ENCODE data around the gene URB2.

The URB2 gene

DNA sequence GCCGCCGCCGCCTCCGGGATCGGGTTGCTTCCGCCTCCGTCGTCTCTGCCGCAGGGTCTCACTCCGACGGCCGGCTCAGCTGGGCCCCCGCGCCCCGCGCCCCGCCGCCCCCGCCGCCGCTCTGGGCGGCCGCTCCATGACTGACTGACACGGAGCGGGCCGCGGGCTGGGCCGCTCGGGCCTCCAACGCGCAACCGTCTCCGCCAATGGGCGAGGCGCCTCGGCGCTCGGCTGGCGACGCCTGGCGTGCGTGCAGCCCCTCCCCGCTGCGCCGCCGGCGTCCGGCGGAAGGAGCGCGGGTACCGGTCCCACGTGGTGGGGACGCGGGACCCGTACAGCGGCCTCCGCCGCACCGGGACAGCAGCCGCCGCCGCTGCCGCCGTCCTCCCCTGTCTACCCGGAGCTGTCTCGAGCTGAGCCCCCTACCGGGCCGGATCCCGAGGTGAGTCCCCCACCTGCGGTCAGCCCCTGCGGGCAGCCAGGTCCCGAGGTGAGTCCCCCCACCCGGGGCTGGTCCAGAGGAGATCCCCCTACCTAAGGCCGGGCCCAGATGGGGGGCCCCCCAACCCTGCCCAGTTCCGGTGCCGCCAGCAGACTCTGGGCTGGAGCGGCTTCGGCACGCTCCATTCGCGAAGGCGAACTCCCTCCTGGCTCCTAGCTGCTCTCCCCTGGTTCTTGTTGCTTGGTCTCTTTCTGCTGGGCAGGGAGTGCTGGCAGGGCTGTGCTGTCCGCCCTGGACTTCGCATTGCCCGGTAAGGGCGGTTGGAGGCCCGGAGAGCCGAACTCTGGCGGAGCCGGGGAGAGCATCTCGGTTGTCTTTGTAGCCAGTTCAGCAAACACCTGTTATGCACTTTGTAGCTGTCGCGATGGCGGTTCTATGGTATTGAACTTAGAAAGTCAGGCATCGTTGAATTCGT, at the start of gene URB2, which contains the start of gene TAF5L:
Gene URB2 (plus strand): TSS at position 333 of the 917 bp plus-strand sequence. CDS start 1,387 bp downstream, outside the sequence.
Gene TAF5L (minus strand): TSS at position 208 of the 917 bp plus-strand sequence. CDS start 11,640 bp downstream, outside the sequence.
- Histone ChIP-seq H3K36me3 (no peaks in the 10 kb centered on the region), H3K4me1 (ENCODE audit: control insufficient read depth in 1 of 2, insufficient read depth in 1 of 2, low read depth in 1 of 2, low read length in 1 of 2) (peaks cover 19 to 25% of the 10 kb centered on the region in 2 experiments), H3K27ac (peak within 1 kb of the TSS; percentile 80), H3K27me3 (no peaks in the 10 kb centered on the region), H3K4me3 (ENCODE audit: low read depth in 1 of 2, low read length in 1 of 2) (peak within 1 kb of the TSS; percentile 75 to 89), H3K9me3 (no peaks in the 10 kb centered on the region)
- TF ChIP-seq, protein P1, sequence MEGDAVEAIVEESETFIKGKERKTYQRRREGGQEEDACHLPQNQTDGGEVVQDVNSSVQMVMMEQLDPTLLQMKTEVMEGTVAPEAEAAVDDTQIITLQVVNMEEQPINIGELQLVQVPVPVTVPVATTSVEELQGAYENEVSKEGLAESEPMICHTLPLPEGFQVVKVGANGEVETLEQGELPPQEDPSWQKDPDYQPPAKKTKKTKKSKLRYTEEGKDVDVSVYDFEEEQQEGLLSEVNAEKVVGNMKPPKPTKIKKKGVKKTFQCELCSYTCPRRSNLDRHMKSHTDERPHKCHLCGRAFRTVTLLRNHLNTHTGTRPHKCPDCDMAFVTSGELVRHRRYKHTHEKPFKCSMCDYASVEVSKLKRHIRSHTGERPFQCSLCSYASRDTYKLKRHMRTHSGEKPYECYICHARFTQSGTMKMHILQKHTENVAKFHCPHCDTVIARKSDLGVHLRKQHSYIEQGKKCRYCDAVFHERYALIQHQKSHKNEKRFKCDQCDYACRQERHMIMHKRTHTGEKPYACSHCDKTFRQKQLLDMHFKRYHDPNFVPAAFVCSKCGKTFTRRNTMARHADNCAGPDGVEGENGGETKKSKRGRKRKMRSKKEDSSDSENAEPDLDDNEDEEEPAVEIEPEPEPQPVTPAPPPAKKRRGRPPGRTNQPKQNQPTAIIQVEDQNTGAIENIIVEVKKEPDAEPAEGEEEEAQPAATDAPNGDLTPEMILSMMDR (IDR thresholded peaks at IDR 0.05) = no peak

DNA sequence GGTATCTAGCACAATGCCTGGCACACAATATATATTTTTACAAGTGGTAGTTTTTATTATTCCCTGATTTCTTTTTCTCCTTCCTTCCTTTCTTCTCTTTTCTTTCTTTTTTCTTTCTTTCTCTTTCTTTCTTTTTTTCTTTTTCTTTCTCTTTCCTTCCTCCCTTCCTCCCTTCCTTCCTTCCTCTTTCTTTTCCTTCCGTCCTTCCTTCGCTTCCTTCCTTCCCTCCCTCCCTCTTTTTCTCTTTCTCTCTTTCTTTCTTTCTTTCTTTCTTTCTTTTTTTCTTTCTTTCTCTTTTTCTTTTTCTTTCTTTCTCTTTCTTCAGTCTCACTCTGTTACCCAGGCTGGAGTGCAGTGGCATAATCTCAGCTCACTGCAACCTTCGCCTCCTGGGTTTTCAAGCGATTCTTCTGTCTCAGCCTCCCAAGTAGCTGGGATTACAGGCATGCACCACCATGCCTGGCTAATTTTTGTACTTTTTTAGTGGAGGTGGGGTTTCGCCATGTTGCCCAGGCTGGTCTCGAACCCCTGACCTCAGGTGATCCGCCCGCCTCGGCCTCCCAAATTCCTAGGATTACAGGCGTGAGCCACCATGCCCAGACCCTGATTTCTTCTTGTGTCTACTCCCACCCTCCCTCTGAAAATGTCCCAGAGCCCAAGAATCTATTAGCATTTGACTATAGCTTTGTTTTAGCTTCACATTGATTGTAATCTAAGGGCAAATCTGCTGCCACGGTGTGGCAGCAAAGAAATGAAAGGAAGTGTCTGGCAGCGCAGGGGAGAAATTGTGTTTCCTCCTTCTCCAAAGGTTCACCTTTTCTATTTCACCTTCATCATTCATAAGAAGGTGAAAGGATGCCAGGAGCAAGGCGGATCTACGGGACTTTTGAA, 47.6 kb upstream of the URB2 start:
- H3K36me3 ChIP-seq = no peaks in the 10 kb centered on the region
- H3K27me3 ChIP-seq = no peaks in the 10 kb centered on the region
- H3K9me3 ChIP-seq = no peaks in the 10 kb centered on the region
- peaks cover 17 to 20% of the 10 kb centered on the region in 2 experiments for H3K4me1 ChIP-seq (ENCODE audit: control insufficient read depth in 1 of 2, insufficient read depth in 1 of 2, low read depth in 1 of 2, low read length in 1 of 2)
- TF ChIP-seq, protein P1 (IDR thresholded peaks at IDR 0.05) = no peak
- no peak overlapping the region for H3K4me3 ChIP-seq (ENCODE audit: low read depth in 1 of 2, low read length in 1 of 2)
- peak overlapping the region; percentile 35 for H3K27ac ChIP-seq

DNA sequence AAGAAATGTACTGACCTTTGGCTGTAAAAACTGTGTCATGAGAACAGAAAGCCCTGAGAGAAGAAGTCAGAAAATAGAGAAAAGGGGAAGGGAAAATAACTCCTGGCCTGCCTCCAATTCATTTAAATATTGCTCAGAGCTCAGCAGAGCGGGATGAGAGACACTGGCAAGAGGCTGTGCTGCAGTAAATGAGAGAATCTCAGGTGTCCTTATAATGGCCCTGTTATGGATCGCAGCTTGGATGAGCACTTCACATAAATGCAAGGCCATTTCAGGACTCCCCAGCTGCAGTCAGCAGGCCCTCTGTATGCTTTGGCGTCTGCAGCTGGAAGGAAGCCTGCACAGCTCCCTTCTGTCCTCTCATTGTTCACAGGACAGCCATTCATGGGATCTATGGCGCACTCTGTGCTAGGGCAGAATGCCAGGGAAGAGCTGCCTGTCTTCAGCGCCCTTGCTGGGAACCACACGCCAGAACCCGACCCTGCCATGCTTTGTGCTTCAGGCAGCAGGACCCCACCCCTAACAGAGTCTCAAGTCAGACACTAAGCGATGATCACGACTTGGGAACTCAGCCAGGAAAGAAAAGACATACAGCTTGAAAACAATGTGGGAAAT, 46.9 kb upstream of the URB2 start:
- H3K27me3 ChIP-seq = no peaks in the 10 kb centered on the region
- no peak overlapping the region for H3K4me3 ChIP-seq (ENCODE audit: low read depth in 1 of 2, low read length in 1 of 2)
- peak overlapping the region; percentile 35 for H3K27ac ChIP-seq
- TF ChIP-seq, protein P1 (IDR thresholded peaks at IDR 0.05) = no peak
- no peaks in the 10 kb centered on the region for H3K36me3 ChIP-seq
- H3K9me3 ChIP-seq = no peaks in the 10 kb centered on the region
- peaks cover 17 to 20% of the 10 kb centered on the region in 2 experiments for H3K4me1 ChIP-seq (ENCODE audit: control insufficient read depth in 1 of 2, insufficient read depth in 1 of 2, low read depth in 1 of 2, low read length in 1 of 2)

DNA sequence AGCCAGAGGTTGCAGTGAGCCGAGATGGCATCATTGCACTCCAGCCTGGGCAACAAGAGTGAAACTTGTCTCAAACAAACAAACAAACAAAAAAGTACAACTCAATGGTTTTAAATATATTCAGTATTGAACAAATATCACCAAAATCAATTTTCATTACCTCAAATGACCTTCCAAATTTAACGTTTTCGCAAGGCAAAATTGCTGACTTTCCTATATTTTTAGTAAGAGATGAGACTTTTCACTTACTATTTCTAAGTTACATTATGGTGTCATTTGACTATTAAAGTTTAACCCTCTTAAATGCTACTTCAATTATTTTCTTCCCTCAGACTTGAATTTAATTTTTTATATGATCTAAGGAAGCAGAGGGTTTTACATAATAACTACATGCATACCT, 44.6 kb upstream of the URB2 start:
- Histone ChIP-seq H3K27ac (no peak overlapping the region), H3K4me1 (ENCODE audit: control insufficient read depth in 1 of 2, insufficient read depth in 1 of 2, low read depth in 1 of 2, low read length in 1 of 2) (peaks cover 23 to 29% of the 10 kb centered on the region in 2 experiments), H3K4me3 (ENCODE audit: low read depth in 1 of 2, low read length in 1 of 2) (no peak overlapping the region), H3K9me3 (no peaks in the 10 kb centered on the region), H3K27me3 (no peaks in the 10 kb centered on the region), H3K36me3 (no peaks in the 10 kb centered on the region)
- TF ChIP-seq, protein P1 (IDR thresholded peaks at IDR 0.05) = no peak
